Measurements from ENCODE around the gene DPY19L1.
"Not testable (repeated sequence)": the region's sequence is repeated elsewhere in the genome, so short reads cannot be mapped to it uniquely, and the experiment has no call there.

Gene DPY19L1

GRCh38 chr7:35037211-35037525, at the start of gene DPY19L1:
DPY19L1 (minus strand) TSS chr7:35037485; CDS start chr7:35037394, 91 bp downstream.
- FAIRE-seq: no peak

- not testable (repeated sequence) for FAIRE-seq
Measured at GRCh38 chr7:35079517-35079916, 42.2 kb upstream of the DPY19L1 start.

- not testable (repeated sequence) for FAIRE-seq
Measured at GRCh38 chr7:35074008-35074407, 36.7 kb upstream of the DPY19L1 start.

- not testable (repeated sequence) for FAIRE-seq
Measured at GRCh38 chr7:35072950-35073827, 35.9 kb upstream of the DPY19L1 start.

GRCh38 chr7:35069084-35069483, 31.8 kb upstream of the DPY19L1 start:
- not testable (repeated sequence) for FAIRE-seq

- not testable (repeated sequence) for FAIRE-seq
Measured at GRCh38 chr7:35065382-35065781, 28.1 kb upstream of the DPY19L1 start.

GRCh38 chr7:35058571-35058970, 21.3 kb upstream of the DPY19L1 start:
- not testable (repeated sequence) for FAIRE-seq

- FAIRE-seq: not testable (repeated sequence)
Measured at GRCh38 chr7:35057505-35058451, 20.5 kb upstream of the DPY19L1 start.

GRCh38 chr7:35055733-35056132, 18.4 kb upstream of the DPY19L1 start:
- not testable (repeated sequence) for FAIRE-seq

- not testable (repeated sequence) for FAIRE-seq
Measured at GRCh38 chr7:35053488-35054175, 16.3 kb upstream of the DPY19L1 start.

GRCh38 chr7:35048390-35048789, 11.1 kb upstream of the DPY19L1 start:
- FAIRE-seq: not testable (repeated sequence)

GRCh38 chr7:35047912-35048305, 10.6 kb upstream of the DPY19L1 start:
- FAIRE-seq: not testable (repeated sequence)

- FAIRE-seq: not testable (repeated sequence)
Measured at GRCh38 chr7:35047263-35047911, 10.1 kb upstream of the DPY19L1 start.

GRCh38 chr7:35043301-35043700, 6.0 kb upstream of the DPY19L1 start:
- FAIRE-seq: not testable (repeated sequence)

GRCh38 chr7:35040906-35041305, 3.6 kb upstream of the DPY19L1 start:
- no peak for FAIRE-seq

GRCh38 chr7:35039343-35039742, 2.1 kb upstream of the DPY19L1 start:
- FAIRE-seq: no peak

GRCh38 chr7:35038354-35038753, 1.1 kb upstream of the DPY19L1 start:
- FAIRE-seq: no peak

- no peak for FAIRE-seq
Measured at GRCh38 chr7:35037526-35038341, 449 bp upstream of the DPY19L1 start.

GRCh38 chr7:35036361-35037171, 719 bp downstream of the DPY19L1 start:
- no peak for FAIRE-seq

- FAIRE-seq: no peak
Measured at GRCh38 chr7:35035511-35035961, 1.7 kb downstream of the DPY19L1 start.

All from colon (tissue), 2 donors.